Measurements from ENCODE around the gene RNLS. TPM values are rescaled to one million over a fixed set of nuclear protein-coding genes. Genes with fewer than 3 reads are reported as not detected.

RNLS gene
- total RNA-seq, 1 donor from 2014 or later, result 1.7 TPM

DNA sequence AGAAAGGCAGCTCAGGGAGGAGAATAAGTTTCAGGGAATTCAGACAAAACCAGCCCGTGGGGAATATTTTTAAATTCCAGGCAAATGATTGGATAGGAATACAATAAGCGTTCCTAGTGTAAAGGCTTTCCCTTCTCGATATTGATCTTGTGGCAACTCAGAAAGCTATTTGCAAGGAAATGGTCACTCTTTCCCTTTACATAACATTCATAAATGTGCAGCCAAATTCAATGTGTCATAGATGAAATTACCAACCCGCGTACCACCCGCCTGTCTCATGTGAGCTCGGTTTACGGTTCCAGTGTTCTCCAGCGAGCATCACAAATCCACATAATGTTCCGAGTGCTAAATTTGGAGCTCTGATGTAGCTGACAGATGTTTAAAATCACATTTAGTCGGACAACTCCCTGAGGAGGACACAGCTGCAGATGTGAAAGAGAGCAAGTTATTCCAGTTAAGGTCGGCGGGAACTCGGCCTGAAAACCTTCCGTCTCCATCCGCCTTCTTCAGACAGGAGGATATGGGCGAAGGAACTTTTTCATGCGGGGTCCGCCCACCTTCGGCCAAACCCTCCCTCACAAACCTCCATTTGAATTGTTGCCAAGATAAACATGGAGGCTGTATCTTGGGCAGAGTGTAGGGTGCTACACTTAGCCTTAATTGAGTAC, 327.0 kb downstream of the RNLS start:
- peaks cover 15% of the 10 kb centered on the region for H3K4me1 Mint-ChIP-seq (ENCODE audit: unreplicated experiment)
- TF ChIP-seq, protein P1, sequence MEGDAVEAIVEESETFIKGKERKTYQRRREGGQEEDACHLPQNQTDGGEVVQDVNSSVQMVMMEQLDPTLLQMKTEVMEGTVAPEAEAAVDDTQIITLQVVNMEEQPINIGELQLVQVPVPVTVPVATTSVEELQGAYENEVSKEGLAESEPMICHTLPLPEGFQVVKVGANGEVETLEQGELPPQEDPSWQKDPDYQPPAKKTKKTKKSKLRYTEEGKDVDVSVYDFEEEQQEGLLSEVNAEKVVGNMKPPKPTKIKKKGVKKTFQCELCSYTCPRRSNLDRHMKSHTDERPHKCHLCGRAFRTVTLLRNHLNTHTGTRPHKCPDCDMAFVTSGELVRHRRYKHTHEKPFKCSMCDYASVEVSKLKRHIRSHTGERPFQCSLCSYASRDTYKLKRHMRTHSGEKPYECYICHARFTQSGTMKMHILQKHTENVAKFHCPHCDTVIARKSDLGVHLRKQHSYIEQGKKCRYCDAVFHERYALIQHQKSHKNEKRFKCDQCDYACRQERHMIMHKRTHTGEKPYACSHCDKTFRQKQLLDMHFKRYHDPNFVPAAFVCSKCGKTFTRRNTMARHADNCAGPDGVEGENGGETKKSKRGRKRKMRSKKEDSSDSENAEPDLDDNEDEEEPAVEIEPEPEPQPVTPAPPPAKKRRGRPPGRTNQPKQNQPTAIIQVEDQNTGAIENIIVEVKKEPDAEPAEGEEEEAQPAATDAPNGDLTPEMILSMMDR (IDR thresholded peaks at IDR 0.05), result no peak
- H3K27ac Mint-ChIP-seq (ENCODE audit: unreplicated experiment), result no peak overlapping the region
- no peaks in the 10 kb centered on the region for H3K36me3 Mint-ChIP-seq (ENCODE audit: unreplicated experiment)
- no peaks in the 10 kb centered on the region for H3K27me3 Mint-ChIP-seq (ENCODE audit: unreplicated experiment)
- peaks cover 4% of the 10 kb centered on the region for H3K9me3 Mint-ChIP-seq (ENCODE audit: unreplicated experiment)
- no peak for DNase-seq (ENCODE audit: extremely low spot score, unreplicated experiment)
- no peak overlapping the region for H3K4me3 Mint-ChIP-seq (ENCODE audit: unreplicated experiment)

DNA sequence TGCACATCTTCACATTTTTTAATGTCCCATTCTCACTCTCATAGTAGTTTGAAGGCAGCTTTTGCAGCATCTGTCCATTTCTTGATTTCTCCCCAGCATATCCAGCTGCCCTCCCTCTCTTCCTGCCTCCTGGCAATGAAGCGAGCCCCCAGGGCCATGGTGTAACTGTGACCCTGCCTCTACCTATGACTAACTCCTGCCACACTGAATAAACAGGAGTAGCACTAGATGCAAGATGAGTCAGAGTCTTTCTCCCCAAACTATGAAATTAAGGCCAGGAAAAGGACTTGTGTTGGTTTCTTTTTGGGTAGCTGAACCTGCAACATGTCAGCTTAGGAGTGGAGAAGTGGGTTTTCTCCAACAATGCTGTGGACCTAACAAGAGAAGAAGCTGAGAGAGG, 329.0 kb downstream of the RNLS start:
- Mint-ChIP-seq H3K4me1 (ENCODE audit: unreplicated experiment) (peaks cover 15% of the 10 kb centered on the region), H3K27me3 (ENCODE audit: unreplicated experiment) (no peaks in the 10 kb centered on the region), H3K36me3 (ENCODE audit: unreplicated experiment) (no peaks in the 10 kb centered on the region), H3K4me3 (ENCODE audit: unreplicated experiment) (no peak overlapping the region), H3K9me3 (ENCODE audit: unreplicated experiment) (no peaks in the 10 kb centered on the region), H3K27ac (ENCODE audit: unreplicated experiment) (no peak overlapping the region)
- TF ChIP-seq, protein P1 (IDR thresholded peaks at IDR 0.05), result no peak
- no peak for DNase-seq (ENCODE audit: extremely low spot score, unreplicated experiment)

DNA sequence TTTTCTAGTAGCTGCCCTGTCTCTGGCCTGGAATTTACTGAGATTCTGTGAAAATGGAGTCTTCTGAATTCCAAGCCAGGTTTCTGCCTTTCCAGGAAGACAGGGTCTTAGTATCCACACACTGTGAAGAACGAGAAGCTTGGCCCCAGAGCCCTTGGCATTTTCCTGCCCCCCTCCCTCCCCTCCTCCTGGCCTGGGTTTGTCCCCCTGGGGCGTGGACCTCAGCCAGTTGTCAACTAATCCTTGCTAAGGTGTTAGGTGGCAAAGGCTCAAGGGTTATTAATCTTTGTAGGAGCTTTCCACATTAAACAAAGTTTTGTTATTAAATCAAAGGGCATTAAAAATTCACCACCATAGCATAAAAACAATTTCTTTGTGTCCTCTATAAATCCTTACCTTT, 329.5 kb downstream of the RNLS start:
- H3K9me3 Mint-ChIP-seq (ENCODE audit: unreplicated experiment), result no peaks in the 10 kb centered on the region
- TF ChIP-seq, protein P1 (IDR thresholded peaks at IDR 0.05), result no peak
- H3K4me3 Mint-ChIP-seq (ENCODE audit: unreplicated experiment), result no peak overlapping the region
- DNase-seq (ENCODE audit: extremely low spot score, unreplicated experiment), result no peak
- peaks cover 15% of the 10 kb centered on the region for H3K4me1 Mint-ChIP-seq (ENCODE audit: unreplicated experiment)
- no peaks in the 10 kb centered on the region for H3K36me3 Mint-ChIP-seq (ENCODE audit: unreplicated experiment)
- H3K27ac Mint-ChIP-seq (ENCODE audit: unreplicated experiment), result no peak overlapping the region
- no peaks in the 10 kb centered on the region for H3K27me3 Mint-ChIP-seq (ENCODE audit: unreplicated experiment)

DNA sequence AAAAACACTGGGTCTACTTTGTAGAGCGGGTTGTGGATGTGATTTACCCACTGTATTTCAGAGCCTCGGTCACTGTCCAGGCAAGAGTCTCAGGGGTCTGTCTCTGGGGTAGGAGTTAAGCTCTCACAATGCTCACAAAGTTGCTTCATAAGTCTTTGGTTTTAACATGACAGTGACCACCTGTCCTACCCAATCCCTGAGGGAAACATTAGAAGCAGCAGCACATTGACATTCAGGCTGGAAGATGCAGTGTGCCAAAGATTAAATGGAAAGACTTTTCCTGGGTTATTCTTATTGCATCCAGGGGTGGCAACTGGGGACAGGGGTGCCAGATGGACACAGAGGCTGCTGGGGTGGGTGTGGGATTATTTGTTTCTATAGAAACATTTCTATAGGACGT, 330.0 kb downstream of the RNLS start:
- Mint-ChIP-seq H3K4me1 (ENCODE audit: unreplicated experiment) (peaks cover 15% of the 10 kb centered on the region), H3K27ac (ENCODE audit: unreplicated experiment) (no peak overlapping the region), H3K27me3 (ENCODE audit: unreplicated experiment) (no peaks in the 10 kb centered on the region), H3K4me3 (ENCODE audit: unreplicated experiment) (no peak overlapping the region), H3K9me3 (ENCODE audit: unreplicated experiment) (no peaks in the 10 kb centered on the region), H3K36me3 (ENCODE audit: unreplicated experiment) (no peaks in the 10 kb centered on the region)
- TF ChIP-seq, protein P1 (IDR thresholded peaks at IDR 0.05), result no peak
- no peak for DNase-seq (ENCODE audit: extremely low spot score, unreplicated experiment)

DNA sequence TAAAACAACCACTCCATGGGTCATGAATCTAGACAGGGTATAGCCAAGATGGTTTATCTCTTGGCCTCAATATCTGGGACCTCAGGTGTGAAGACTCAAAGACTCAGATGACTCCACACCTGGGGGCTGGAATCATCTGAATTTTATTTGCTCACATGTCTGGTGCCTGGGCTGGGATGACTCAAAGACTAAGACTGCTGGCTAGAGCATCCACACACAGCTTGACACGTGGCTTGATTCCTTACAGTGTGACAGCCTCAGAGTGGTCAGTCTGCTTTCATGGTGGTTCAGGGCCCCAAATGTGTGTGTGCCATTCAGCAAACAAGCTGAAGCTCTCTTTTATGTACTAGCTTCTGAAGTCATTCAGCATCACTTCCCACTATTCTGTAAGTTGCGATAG, 333.7 kb downstream of the RNLS start:
- no peak for DNase-seq (ENCODE audit: extremely low spot score, unreplicated experiment)
- no peak overlapping the region for H3K27ac Mint-ChIP-seq (ENCODE audit: unreplicated experiment)
- no peaks in the 10 kb centered on the region for H3K27me3 Mint-ChIP-seq (ENCODE audit: unreplicated experiment)
- H3K36me3 Mint-ChIP-seq (ENCODE audit: unreplicated experiment), result no peaks in the 10 kb centered on the region
- no peaks in the 10 kb centered on the region for H3K9me3 Mint-ChIP-seq (ENCODE audit: unreplicated experiment)
- H3K4me3 Mint-ChIP-seq (ENCODE audit: unreplicated experiment), result no peak overlapping the region
- peaks cover 15% of the 10 kb centered on the region for H3K4me1 Mint-ChIP-seq (ENCODE audit: unreplicated experiment)
- TF ChIP-seq, protein P1 (IDR thresholded peaks at IDR 0.05), result no peak

Measured in osteocyte (in vitro differentiated cells).